Measurements from ENCODE around the gene SULT1C2. TPM values are rescaled to one million over a fixed set of nuclear protein-coding genes. Genes with fewer than 3 reads are reported as not detected.

SULT1C2 gene
- total and polyA plus RNA-seq, 2 of the 8 experiments (the other 6 are each of a cell fraction or from before 2014, with no cell fraction given): 2.2 to 2.8 TPM

DNA sequence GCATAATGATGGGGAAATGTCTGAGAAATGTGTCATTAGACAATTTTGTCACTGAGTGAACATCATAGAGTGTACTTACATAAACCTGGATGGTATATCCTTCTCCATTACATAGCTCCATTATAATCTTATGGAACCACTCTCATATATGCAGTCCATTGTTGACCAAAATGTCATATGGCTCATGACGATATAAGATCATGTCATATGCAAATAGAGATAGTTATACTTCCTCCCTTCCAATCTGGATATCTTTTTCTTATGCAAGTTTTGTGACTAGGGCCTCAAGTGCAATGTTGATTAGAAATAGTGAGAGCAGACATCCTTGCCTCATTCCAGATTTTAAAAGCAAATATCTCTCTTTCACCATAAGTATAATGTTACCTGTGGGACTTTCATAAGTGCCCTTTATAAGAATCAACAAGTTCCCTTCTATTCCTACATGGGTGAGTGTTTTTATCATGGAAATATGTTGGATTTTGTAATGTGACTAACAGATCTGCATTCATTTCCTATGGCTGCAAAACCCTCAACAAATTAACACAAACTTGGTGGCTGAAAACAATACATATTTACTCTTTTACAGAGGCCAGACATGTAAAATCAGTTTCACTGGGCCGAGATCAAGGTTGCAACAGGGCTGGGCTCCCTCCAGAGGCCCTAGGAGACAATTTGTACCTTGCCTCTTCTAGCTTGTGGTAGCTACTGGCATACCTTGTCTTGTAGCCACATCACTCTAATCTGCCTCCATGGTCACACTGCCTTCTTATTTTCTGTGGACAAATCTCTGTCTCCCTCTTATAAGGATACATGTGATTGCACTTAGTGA lies 67.4 kb downstream of the SULT1C2 start (continued):
- TF ChIP-seq, protein P1, sequence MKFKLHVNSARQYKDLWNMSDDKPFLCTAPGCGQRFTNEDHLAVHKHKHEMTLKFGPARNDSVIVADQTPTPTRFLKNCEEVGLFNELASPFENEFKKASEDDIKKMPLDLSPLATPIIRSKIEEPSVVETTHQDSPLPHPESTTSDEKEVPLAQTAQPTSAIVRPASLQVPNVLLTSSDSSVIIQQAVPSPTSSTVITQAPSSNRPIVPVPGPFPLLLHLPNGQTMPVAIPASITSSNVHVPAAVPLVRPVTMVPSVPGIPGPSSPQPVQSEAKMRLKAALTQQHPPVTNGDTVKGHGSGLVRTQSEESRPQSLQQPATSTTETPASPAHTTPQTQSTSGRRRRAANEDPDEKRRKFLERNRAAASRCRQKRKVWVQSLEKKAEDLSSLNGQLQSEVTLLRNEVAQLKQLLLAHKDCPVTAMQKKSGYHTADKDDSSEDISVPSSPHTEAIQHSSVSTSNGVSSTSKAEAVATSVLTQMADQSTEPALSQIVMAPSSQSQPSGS (IDR thresholded peaks at IDR 0.05; ENCODE audit: low read length): no peak
- no peak for TF ChIP-seq BACH1 (IDR thresholded peaks at IDR 0.05; ENCODE audit: low read length)
- TF ChIP-seq TAF7 (optimal IDR thresholded peaks at IDR 0.05; ENCODE audit: borderline replicate concordance, low read depth, low read length): peak; percentile 98
- TF ChIP-seq CBX5 (IDR thresholded peaks at IDR 0.05; ENCODE audit: low read depth, low read length): no peak
- no peak for TF ChIP-seq TAF1 (IDR thresholded peaks at IDR 0.05; ENCODE audit: low read depth, low read length)
- TF ChIP-seq SP4 (IDR thresholded peaks at IDR 0.05; ENCODE audit: low read length): no peak
- TF ChIP-seq, protein P2, sequence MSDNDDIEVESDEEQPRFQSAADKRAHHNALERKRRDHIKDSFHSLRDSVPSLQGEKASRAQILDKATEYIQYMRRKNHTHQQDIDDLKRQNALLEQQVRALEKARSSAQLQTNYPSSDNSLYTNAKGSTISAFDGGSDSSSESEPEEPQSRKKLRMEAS (IDR thresholded peaks at IDR 0.05): no peak
- no peak for TF ChIP-seq RNF2 (IDR thresholded peaks at IDR 0.05; ENCODE audit: borderline replicate concordance, low read depth, low read length, missing control alignments, poor library complexity, severe bottlenecking)
- peak in 1 of 2 experiments; percentile 15; a peak in 1 of 4 replicates for TF ChIP-seq RAD21 (IDR thresholded peaks at IDR 0.05 in 1 of 2, conservative IDR thresholded peaks at IDR 0.05 in 1 of 2; ENCODE audit: low read depth in 2 of 2, low read length in 2 of 2)
- no peak for TF ChIP-seq BRCA1 (IDR thresholded peaks at IDR 0.05; ENCODE audit: low read depth, low read length)
- no peak for TF ChIP-seq RBBP5 (IDR thresholded peaks at IDR 0.05; ENCODE audit: borderline replicate concordance, low read depth, low read length)
- no peak for TF ChIP-seq GABPA (IDR thresholded peaks at IDR 0.05; ENCODE audit: borderline replicate concordance, insufficient read depth, low read length)

Measured in H1 (cell line).